ENCODE measurements around the gene NRXN3.

DNA sequence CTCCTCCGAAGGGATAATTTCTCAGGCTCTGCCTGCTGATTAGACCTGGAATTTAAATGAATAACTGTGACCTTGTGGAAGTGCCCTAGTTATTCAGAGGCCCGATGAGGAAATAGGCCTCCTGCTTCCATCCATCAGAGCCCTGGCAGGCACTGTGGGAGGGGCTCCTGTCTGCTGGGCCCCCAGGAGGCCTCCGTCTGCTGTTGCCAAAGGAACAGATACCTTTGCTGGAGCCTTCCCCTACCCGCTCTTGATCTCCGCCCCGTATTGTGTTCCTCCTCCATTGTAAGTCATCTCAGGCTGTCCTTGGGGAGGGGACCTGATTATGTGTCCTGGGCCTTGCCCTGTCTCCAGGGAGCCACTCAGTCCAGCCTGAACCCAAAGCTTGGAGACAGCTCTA is 112.3 kb downstream of the NRXN3 start:
- no peak for TF ChIP-seq TCF7L2 (IDR thresholded peaks at IDR 0.05; ENCODE audit: low read depth, low read length)
- TF ChIP-seq CTCF (IDR thresholded peaks at IDR 0.05), result no peak
- TF ChIP-seq SIN3A (IDR thresholded peaks at IDR 0.05; ENCODE audit: borderline replicate concordance, insufficient read depth, low read depth, low read length), result no peak
- TF ChIP-seq POLR2AphosphoS5 (IDR thresholded peaks at IDR 0.05; ENCODE audit: low read depth, low read length), result no peak

Data from Panc1 (cell line).